OCI-LY7 (cell line): ENCODE results near the gene TXN2. TPM values are rescaled to one million over a fixed set of nuclear protein-coding genes. Genes with fewer than 3 reads are reported as not detected.
"Not testable (repeated sequence)": the region's sequence is repeated elsewhere in the genome, so short reads cannot be mapped to it uniquely, and the experiment has no call there.

Experiments
- BruUV-seq: library from RNA; stranded (reverse); fragments of 400-500 nt; replicated peaks from 2 replicates; lab custom pipeline; 2021; lab: Mats Ljungman, UMichigan
- CTCF ChIA-PET: fragments of 300-600 bp; sonication (Branson Sonifier 250); formaldehyde crosslinking; loops from one replicate; lab custom pipeline; 2022; ENCODE audit warnings: antibody characterized with exemption; ENCODE audit not compliant: unreplicated experiment; lab: Charles Lee
- POLR2A ChIA-PET: fragments of 300-600 bp; sonication (Branson Sonifier 250); formaldehyde crosslinking; loops from one replicate; lab custom pipeline; 2022; ENCODE audit warnings: antibody characterized with exemption; lab: Charles Lee
- DNase-seq: peaks from one replicate; pipeline ENCODE4 v3.0.0-alpha.2; 2015; ENCODE audit warnings: low spot score
- H2AFZ ChIP-seq: fragments of 200-600 bp; sonication (generic), shearing (Covaris generic); 2 replicates; pipeline ENCODE4 v1.6.1; 2014; ENCODE audit warnings: mild to moderate bottlenecking, antibody characterized with exemption, low read length, moderate library complexity
- H3K27ac ChIP-seq: fragments of 200-600 bp; sonication (generic); 2 replicates; pipeline ENCODE4 v1.5.1; 2014; ENCODE audit warnings: mixed run types, low read depth, mild to moderate bottlenecking, moderate library complexity, low read length, inconsistent platforms; ENCODE audit not compliant: poor library complexity, severe bottlenecking
- H3K36me3 ChIP-seq: fragments of 200-600 bp; sonication (generic); 2 replicates; pipeline ENCODE4 v1.6.1; 2014; ENCODE audit warnings: mild to moderate bottlenecking, antibody characterized with exemption, low read length, moderate library complexity, mixed read lengths; ENCODE audit not compliant: insufficient read depth
- H3K4me1 ChIP-seq: fragments of 200-600 bp; sonication (generic); 2 replicates; pipeline ENCODE4 v1.5.1; 2014; ENCODE audit warnings: mild to moderate bottlenecking, low read length; ENCODE audit not compliant: insufficient read depth, poor library complexity, severe bottlenecking
- H3K4me2 ChIP-seq: fragments of 200-600 bp; sonication (generic); 2 replicates; pipeline ENCODE4 v1.6.1; 2014; ENCODE audit warnings: mild to moderate bottlenecking, low read length
- H3K4me3 ChIP-seq: fragments of 200-600 bp; sonication (generic); 2 replicates; pipeline ENCODE4 v1.5.1; 2014; ENCODE audit warnings: mild to moderate bottlenecking, low read depth, low read length; ENCODE audit not compliant: poor library complexity, severe bottlenecking
- H3K79me2 ChIP-seq: fragments of 200-600 bp; sonication (generic); 2 replicates; pipeline ENCODE4 v1.6.1; 2016; ENCODE audit warnings: low read depth, mild to moderate bottlenecking, low read length, moderate library complexity, mixed read lengths; ENCODE audit not compliant: insufficient read depth
- H3K9me2 ChIP-seq: fragments of 200-600 bp; sonication (generic); 2 replicates; pipeline ENCODE4 v1.6.1; 2016; ENCODE audit warnings: mild to moderate bottlenecking, low read length, mixed read lengths; ENCODE audit not compliant: insufficient read depth
- H3K9me3 ChIP-seq: fragments of 200-600 bp; sonication (generic); 2 replicates; pipeline ENCODE4 v1.6.1; 2014; ENCODE audit warnings: mild to moderate bottlenecking, mixed run types, low read length, mixed read lengths
- H4K20me1 ChIP-seq: fragments of 200-600 bp; sonication (generic); 2 replicates; pipeline ENCODE4 v1.6.1; 2014; ENCODE audit warnings: mild to moderate bottlenecking, antibody characterized with exemption, low read length, moderate library complexity, mixed read lengths; ENCODE audit not compliant: insufficient read depth
- CTCF ChIP-seq: fragments of 200-600 bp; sonication (generic); conservative IDR thresholded peaks from 2 replicates; pipeline ENCODE4 v1.5.1; 2014; ENCODE audit warnings: mild to moderate bottlenecking, antibody characterized with exemption, low read length, moderate library complexity, mixed read lengths
- EZH2phosphoT487 ChIP-seq: fragments of 200-600 bp; sonication (generic); IDR thresholded peaks from 2 replicates; pipeline ENCODE4 v1.6.1; 2018; ENCODE audit warnings: low read depth, borderline replicate concordance, mild to moderate bottlenecking, mixed run types, antibody characterized with exemption, low read length, moderate library complexity, mixed read lengths
- intact Hi-C: fragments of 100-400 bp; cut with micrococcal nuclease; formaldehyde crosslinking; loops from one replicate; pipeline ENCODE4 v1.10.0; 2022; ENCODE audit not compliant: unreplicated experiment
- total RNA-seq, 2 experiments: library from RNA; depleted of rRNA in 1 of 2; stranded (reverse); fragments of >200 nt in 1 of 2; shearing (Covaris generic) in 1 of 2; gene quantifications; 2 replicates each; pipeline ENCODE4 v1.2.3, GENCODE V29; 2014 to 2022

TXN2 gene
- total RNA-seq, 2 experiments from 2014 or later, result 33.4 to 94.2 TPM

- Histone ChIP-seq H3K4me2 (no peak overlapping the region), H3K36me3 (no peaks in the 10 kb centered on the region), H3K4me1 (peaks cover 5% of the 10 kb centered on the region), H3K9me3 (no peaks in the 10 kb centered on the region), H3K27ac (no peak overlapping the region), H2AFZ (no peak overlapping the region), H3K4me3 (no peak overlapping the region), H3K79me2 (no peaks in the 10 kb centered on the region), H3K9me2 (no peaks in the 10 kb centered on the region), H4K20me1 (no peaks in the 10 kb centered on the region)
- no peak for DNase-seq
- no TSS peak for BruUV-seq
- TF ChIP-seq CTCF, result no peak
- TF ChIP-seq EZH2phosphoT487, result no peak
- ChIA-PET POLR2A (interaction anchor here (0.6 to 1.3 kb wide), 2 partner anchors 16 to 95 kb away, joined by 3 read pairs; no protein-coding TSS in a partner anchor), CTCF (interaction anchor here (0.6 kb wide), 1 partner anchor 159 kb away, joined by 3 read pairs; no protein-coding TSS in a partner anchor)
- intact Hi-C loops, result no loop called here
These were observed 55.4 kb downstream of the TXN2 start for GRCh38 chr22:36425977-36426523.

DNA sequence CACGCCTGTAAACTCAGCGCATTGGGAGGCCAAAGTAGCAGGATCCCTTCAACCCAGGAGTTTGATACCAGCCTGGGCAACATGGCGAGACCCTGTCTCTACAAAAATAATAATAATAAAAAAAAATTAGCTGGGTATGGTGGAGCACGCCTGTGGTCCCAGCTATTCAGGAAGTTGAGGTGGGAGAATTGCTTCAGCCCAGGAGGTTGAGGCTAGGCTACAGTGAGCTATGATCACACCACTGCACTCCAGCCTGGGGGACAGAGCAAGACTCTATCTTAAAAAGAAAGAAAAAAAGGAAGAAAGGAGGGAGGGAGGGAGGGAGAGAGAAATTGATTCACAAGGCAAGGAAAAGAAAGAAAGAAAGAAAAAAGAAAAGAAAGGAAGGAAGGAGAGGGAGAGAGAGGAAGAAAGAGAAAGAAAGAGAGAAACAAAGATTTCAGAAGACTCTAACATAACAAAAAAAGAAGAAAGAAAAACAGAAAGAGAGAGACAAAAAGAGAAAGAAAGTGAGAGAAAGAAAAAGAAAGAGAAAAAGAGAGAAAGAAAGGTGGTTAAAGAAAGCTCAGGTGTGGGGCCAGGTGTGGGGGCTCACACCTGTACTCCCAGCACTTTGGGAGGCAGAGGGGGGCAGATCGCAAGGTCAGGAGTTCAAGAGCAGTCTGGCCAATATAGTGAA lies 56.4 kb downstream of the TXN2 start:
- H3K36me3 ChIP-seq, result no peaks in the 10 kb centered on the region
- no peaks in the 10 kb centered on the region for H3K9me2 ChIP-seq
- CTCF ChIA-PET, result no interaction called here
- H3K4me1 ChIP-seq, result peaks cover 5% of the 10 kb centered on the region
- no peak overlapping the region for H3K4me3 ChIP-seq
- DNase-seq, result no peak
- no peak overlapping the region for H3K27ac ChIP-seq
- no peaks in the 10 kb centered on the region for H3K79me2 ChIP-seq
- TF ChIP-seq CTCF, result no peak
- TF ChIP-seq EZH2phosphoT487, result no peak
- no peak overlapping the region for H2AFZ ChIP-seq
- BruUV-seq, result no TSS peak
- H3K4me2 ChIP-seq, result no peak overlapping the region
- POLR2A ChIA-PET, result no interaction called here
- intact Hi-C loops, result no loop called here
- H4K20me1 ChIP-seq, result no peaks in the 10 kb centered on the region
- H3K9me3 ChIP-seq, result no peaks in the 10 kb centered on the region

GRCh38 chr22:36424466-36424865 lies 57.0 kb downstream of the TXN2 start:
- H3K4me2 ChIP-seq, H4K20me1 ChIP-seq, H2AFZ ChIP-seq, H3K9me3 ChIP-seq, DNase-seq, H3K79me2 ChIP-seq, H3K4me3 ChIP-seq, BruUV-seq, intact Hi-C loops, H3K4me1 ChIP-seq, H3K27ac ChIP-seq, H3K9me2 ChIP-seq, H3K36me3 ChIP-seq: not testable (repeated sequence)
- ChIA-PET POLR2A (interaction anchor here (0.7 kb wide), 1 partner anchor 19 kb away, joined by 5 read pairs; no protein-coding TSS in a partner anchor), CTCF (interaction anchor here (1.2 kb wide), 1 partner anchor 27 kb away, joined by 3 read pairs; no protein-coding TSS in a partner anchor)
